GM21825 (cell line): ENCODE data around the gene HSDL2.

Experiments
- ATAC-seq: cut with Tn5 transposase; IDR thresholded peaks from one replicate; pipeline ENCODE4 v1.9.1; 2021; ENCODE audit warnings: mild to moderate bottlenecking, moderate library complexity; ENCODE audit not compliant: unreplicated experiment

HSDL2 gene

DNA sequence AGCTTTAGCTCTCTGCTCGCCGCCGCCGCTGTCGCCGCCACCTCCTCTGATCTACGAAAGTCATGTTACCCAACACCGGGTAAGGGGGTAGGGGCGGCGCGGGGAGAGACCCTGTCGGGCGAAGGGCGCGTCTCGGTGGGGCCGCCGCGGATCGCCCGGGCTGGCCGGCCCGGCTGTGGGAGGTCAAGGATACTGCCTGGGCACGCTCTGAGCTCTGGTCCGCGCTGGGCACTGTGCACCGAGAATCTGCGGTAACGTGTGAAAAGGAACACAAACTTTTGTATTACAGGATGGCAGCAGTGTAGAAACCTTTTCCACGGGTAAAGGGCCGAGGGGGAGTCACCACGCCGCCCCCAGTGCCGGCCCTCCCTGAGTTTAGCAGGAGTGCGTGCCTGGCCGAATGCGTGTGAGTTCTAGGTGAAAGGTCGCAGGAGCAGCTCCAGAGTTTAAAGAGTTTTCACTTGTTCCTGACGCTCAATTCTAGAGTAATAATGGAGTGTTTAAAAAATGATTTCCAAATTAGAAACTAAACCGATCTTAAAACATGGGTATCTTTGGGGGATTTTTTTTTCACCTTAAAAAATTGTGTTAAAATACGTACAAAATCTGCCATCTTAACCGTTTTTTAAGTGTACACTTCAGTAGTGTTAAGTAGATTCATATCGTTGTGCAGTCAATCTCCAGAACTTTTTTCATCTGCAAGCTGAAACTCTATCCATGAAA is at the start of gene HSDL2:
Gene HSDL2, plus strand, starts transcription at position 7 of the 723 bp plus-strand sequence. Its CDS starts 56 bp downstream, at position 63.
- peak; percentile 17 for ATAC-seq

DNA sequence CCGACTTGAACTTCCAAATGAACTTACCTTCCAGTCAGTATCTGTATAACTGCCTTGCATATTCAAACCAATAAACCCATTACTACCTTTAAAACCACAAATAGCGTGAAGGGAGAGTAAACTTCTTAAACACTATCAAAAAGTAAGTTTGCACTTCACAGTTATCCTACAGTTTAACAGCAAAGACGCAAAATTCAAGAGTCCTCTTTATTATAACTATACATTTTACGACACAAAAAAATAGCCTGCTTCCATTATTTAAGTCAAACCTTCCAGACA is 48.3 kb upstream of the HSDL2 start:
- no peak for ATAC-seq

DNA sequence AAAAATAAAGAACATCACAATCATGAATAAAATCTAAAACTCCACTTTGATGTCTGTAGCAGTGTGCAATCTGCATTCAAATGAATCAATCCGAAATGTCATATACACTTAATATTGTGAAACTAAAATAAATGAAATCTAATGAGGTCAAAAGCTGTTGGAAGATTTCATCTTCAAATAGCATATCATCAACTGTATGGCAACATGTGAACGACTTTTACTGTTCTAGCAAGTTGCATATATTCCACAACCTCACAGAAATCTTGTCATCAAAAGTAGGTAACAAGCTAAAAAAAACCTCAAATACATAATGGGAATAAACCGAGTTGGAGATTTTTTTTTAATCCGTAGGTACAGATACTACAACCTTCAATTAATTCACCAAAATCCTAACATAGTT is 47.7 kb upstream of the HSDL2 start:
- ATAC-seq: no peak

DNA sequence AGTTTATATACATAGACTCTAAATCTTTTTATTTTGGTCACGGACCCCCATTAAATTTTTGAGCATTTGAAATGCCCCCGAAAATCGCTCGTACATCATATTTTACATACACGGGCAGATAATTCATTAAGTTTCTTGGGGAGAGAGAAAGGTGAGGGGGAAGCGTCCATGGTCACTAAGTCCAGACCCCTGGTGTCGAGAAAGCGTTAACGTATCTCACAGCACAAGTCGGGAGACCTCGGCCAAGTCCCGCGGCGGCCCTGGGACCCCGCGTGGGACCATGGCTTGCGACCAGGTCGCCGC is 47.3 kb upstream of the HSDL2 start:
- ATAC-seq: no peak

DNA sequence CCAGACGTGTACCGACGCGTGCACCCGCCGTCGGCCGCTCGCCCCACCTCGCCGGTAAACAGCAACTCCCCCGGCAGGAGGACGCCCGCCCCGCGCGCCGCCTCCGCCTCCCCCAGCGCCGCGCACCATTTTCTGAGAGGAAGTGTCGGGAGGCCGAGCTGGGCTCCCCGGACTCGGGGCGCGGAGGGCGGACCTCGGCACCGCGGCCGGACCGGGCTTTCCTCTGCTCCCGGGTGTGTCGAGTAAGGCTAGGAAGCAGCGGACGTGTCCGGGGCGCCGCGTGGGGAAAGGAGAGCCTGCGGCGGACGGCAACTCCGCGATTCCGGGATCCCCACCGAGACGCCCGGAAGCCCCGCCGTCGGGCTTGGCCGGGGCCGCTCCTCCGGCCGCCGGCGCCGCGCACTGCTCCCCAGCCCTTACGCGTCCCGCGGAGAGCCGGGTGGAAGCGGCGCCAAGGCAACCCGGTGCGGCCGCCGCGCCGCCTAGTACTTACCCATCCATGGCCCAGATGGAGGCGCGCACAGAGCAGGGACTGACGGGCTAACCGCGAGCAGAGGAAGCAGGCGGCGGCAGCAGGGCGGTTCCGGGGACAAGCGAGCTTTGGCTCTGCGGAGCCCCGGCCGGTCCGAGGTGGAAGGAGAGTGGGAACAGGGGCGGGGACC is 46.8 kb upstream of the HSDL2 start, which contains the start of gene PTBP3:
Gene PTBP3, minus strand, starts transcription at position 643 of the 662 bp plus-strand sequence. CDS start 35,754 bp downstream, outside the sequence.
- peak; percentile 56 for ATAC-seq

DNA sequence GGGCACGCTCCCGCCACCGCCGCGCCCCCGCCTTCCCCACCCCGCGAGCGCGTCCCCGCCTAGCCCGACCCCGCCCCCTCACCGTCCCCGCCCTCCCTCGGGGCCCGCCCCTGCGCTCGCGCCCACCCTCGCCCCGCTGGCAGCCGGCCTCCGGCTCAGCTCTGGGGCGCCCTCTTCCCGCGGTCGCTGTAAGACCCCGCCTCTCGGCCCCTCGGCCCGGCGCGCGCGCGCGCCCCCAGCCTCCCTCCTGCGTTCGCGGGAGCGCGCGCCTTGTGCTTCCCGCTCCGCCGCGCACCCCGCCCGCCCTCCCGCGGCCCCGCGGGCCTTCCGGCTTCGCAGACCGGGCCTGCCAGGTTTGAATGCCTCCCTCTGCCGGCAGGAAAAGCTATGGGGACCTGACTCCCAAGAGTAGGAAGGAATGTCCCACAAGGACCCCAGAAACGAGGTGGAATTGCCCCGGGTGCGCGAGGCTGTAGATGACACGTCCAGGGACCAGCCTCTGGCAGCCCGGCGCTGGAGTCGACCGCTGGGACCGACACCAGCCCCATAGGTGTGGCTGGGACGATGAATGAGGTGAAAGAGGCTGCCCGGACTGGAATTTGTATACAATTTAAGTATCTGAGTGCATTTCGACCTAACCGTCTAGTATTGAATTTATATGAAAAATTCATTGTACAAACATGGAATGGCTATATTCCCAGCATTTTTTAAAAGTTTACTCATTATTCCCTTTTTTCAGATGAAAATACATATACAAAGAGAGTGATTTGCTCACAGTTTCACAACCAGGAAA is 46.1 kb upstream of the HSDL2 start:
- ATAC-seq: peak; percentile 76

DNA sequence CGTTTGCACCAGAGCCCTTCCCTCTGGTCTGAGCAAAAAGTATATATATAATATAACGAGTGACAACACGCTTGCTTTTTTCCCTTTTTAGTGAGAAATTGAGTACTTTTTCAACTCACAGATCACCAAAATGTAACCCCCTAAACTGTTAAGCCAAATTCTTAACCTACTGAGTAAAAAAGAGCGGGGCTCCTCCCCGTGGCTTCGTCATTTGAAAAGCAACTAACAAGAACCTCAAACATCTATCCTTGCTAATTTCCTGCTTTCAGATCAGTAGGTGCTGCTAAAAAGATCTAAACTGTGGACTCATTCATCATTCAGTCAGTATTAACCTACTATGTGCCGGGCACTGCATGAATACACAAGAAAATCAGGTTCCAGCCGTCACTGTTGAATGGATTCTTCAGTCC is 45.5 kb upstream of the HSDL2 start:
- no peak for ATAC-seq

DNA sequence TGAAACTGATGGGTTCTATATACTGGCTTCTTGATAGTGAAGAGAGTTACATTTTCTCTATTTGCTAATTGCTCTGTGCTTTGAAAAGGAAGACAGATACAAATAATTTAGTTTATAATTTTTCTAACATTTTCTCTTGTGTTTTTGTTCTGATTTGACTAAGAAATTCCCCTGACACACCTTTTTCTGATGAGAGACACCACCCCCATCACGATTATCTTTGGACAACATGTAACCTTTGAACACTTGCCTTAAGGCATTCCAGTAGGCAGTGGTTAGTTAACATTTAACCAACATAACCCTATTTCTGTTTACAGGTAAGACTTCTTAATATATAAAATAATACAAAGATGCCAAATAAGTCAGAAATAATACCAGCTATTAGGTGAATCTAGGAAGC is 42.4 kb upstream of the HSDL2 start:
- ATAC-seq: no peak

DNA sequence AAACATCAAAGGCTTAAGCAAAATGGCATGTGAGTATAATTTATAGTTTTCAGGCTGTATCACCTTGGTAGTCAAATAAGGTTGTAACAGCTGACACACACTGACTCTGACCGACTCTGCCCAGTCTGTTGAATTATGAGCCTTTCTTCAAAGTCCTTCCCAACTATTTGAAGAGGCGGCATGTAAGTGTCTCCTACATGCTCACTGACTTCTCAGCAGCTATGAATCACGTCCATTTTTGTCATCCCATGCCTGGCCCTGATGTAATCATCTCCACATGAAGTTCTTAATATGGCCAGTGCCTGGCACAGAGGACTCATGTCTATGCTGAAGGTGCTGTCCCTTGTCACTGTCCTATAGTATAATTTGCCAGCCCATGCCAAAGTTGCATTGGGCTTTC is 41.3 kb upstream of the HSDL2 start:
- no peak for ATAC-seq

DNA sequence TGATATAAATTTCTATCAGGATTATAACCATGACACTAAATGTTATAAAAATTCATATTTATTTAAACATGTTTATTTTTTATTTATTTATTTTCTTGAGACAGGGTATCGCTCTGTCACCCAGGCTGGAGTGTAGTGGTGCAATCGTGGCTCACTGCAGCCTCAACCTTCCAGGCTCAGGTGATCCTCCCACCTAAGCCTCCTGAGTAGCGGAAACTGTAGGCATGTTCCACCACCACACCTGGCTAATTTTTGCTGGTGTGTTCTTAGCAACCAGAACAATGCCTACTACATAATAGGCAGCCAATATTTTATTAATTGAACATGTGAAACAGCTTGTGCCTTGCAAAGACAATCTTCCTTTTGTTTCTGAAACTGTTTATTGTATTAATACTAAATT is 40.0 kb upstream of the HSDL2 start:
- ATAC-seq: no peak

DNA sequence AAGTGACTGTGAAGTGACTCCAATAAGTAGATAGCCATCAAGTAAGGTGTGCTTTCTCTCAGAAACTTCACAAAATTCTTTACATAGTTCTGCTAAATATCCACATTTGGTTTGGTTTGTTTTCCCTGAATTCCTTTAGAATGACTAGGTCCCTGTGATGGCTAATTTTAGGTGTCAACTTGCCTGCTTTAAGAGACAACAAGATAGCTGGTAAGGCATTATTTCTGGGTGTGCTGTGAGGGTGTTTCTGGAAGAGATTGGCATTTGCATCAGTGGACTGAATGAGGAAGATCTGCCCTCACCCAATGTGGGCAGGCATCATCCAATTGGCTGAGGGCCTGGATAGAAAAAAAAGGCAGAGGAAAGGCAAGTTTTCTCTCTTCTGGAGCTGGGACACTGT is 38.2 kb upstream of the HSDL2 start:
- ATAC-seq: no peak

DNA sequence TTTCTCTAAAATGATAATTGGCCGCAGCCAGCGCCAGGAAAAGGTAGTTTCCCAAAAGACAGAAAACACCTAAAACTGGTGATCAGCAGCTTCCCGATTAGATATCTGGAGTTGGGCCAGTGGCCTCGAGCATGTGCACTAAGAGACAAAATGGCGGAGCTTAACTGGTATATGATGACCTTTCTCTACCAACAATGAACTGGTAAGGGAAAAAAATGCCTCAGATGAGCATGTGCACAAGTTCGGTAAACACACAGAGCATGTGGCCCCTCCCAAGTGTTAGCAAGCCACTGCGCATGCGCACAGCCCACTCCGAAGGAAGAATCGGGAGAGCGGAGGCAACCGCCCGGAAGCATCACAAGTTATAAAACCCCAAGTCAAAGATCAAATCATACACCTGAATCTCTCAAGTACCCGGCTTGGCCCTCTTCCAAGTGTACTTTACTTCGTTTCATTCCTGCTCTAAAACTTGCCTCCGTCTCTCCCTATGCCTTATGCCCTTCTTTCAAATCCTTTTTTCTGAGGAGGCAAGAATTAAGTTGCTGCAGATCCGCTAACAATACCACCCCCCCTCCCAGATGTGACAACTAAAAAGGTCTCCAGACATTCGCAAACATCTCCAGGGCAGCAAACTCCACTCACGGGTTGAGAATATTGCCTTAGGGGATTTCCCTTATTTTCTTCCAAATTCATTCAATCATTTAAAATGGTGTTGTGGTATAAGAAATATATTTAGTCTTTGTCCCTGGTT is 31.5 kb upstream of the HSDL2 start:
- no peak for ATAC-seq

DNA sequence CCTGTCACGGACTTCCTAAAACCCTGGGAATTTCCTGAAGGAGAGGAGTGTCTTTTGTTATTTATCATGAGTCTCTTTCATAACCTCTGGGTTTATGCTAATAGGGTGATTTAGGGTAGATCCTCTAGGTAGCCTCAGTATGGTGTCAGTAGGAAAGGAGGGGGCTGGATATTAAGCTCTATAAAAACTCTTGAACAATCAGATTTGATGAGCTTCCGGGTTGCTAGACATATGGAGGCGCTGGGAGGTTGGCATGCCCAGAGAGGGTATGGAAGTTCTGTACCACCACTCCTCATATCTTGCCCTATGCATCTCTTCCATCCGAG is 30.9 kb upstream of the HSDL2 start:
- no peak for ATAC-seq

DNA sequence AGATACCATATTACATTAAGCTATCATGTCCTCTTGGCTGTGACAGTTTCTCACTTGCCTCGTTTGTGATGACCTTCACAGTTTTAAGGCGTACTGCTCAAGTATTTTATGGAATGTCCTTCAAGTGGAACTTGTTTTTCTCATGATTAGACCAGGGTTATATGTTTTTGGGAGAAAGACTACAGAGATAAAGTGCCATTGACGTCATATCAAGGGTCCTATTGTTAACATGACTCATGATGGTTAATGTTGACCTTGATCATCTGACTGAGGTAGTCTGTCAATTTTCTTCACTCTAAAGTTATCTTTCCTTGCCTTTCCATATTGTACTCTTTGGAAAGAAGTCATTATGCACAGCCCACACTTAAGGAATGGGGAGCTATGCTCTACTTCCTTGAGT is 28.7 kb upstream of the HSDL2 start:
- no peak for ATAC-seq

DNA sequence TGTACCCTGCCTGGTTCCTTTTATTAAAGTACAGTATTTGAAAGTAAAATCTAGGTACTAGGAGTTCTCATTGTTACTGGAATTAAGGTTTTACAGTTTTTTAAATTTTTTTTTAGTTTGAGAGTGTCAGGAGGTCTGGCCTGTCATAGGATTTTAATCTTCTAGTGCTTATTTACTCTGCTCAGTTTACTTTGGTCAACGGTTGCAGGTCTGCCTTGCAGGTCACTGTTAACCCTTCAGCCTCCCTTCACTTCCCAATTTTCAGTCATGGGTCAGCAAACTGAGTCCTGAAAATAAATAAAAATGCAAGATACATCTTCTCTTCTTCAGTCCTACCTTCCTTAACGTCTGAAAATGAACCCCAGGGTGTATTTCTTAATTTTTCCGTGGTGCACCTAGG is 27.7 kb upstream of the HSDL2 start:
- no peak for ATAC-seq

DNA sequence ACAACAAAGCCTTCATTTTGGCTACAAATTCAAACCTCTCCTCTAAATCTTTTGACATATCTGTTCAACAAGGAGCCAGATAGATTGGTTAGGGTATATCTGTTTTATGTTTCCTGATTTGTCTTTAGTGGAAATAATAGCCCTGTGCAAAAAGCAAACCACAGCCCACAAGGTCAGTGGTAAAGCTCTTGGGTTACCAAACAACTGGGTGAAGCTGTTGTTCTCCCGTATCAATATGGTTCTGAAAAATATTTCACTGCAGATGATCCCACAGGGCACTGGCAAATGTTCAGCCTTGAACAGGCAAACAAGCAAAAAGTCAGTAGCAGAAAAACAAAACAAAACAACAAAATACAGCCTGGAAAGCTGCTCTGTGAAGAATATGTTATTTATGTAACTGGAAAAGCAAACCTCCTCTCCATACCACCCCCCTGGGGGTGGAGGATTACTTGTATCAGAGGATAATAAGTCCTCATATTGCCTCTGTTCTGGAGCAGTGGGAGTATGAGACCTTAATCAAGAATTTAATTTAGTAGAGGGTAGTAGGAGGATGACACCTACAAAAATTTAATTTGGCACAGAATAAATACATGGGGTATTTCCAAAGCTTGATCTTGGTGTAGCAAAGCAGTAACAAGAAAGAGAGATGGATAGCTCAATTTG is 25.7 kb upstream of the HSDL2 start:
- no peak for ATAC-seq

DNA sequence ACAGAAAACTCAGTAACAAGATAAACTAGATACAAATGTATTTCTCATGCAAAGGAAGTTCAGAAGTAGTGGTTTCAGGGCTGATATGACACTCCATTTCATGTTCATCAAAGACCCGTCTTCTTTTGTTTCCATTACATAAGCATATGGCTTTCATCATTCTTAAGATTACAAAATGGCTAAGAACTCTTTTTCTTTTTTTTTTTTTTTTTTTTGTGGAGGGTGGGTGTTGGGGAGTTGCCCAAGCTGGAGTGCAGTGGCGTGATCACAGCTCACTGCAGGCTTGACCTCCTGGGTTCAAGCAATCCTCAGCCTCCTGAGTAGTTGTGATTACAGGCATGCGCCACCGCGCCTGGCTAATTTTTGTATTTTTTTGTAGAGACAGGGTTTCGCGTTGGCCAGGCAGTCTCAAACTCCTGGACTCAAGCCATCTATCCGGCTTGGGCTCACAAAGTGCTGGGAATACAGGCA is 24.4 kb upstream of the HSDL2 start:
- ATAC-seq: no peak

DNA sequence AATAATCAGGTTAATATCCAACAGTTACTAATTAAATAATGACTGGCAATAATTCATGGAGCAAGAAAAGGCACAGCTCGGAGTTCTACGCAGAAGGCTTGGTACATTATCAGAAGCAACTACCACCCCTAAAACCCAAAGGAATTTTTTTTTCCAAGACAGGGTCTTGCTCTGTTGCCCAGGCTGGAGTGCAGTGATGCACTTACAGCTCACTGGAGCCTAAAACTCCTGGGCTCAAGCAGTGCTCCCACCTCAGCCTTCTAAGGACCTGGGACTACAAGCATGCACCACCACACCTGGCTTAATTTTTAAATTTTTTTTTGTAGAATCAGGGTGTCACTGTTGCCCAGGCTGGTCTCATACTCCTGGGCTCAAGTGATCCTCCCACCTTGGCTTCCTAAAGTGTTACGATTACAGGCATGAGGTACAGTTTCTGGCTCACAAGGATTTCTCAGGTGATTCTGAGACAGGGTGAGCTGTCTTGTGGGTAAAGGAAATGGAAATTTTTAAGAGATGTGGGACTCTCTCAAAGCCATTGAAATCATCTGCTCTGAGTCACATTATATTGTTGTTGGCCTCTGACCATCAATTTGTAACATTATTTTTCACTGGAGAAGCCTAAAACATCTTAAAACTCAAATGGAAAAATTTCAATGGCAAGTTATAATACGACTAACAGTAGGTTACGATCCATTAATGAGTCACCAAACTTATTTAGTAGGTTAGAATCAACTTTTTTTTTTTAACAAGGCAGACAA is 19.7 kb upstream of the HSDL2 start:
- ATAC-seq: no peak

DNA sequence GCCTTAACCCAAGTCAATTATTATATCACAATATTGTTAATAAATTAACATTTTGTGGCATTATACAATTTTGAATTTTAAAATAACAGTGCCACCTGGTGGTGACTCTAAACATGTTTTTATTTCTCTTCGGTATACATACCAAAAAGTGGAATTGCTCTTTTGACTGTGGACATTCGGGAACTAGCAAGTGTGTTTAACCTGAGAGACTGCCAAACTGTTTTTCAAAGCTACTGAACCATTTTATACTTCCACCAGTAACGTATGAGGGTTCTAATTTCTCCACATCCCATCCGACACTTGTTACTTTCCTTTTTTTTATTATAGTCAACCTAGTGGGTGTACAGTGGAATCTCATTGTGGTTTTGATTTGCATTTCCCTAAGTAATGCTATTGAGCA is 18.3 kb upstream of the HSDL2 start:
- no peak for ATAC-seq

DNA sequence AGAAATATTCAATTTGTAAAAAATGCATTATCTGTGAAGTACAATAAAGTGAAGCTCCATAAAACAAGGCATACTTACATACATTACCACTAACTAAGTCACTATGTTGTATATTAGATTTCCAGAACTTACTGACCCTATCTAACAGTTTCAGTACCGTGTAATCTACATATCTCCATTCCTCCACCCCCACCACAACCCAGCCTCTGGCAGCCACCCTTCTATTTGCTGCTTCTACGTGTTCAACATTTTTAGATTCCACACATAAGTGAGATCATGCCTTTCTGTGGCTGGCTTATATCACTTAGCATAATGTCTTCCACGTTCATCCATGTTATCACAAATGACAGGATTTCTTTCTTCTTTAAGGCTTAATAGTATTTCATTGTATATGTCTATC is 15.1 kb upstream of the HSDL2 start:
- ATAC-seq: no peak
